GM19468 (cell line): ENCODE results near the gene PIK3AP1.
"Not testable (repeated sequence)": the region's sequence is repeated elsewhere in the genome, so short reads cannot be mapped to it uniquely, and the experiment has no call there.

Experiments
- ATAC-seq: cut with Tn5 transposase; IDR thresholded peaks from one replicate; pipeline ENCODE4 v1.9.1; 2021; ENCODE audit warnings: mild to moderate bottlenecking, moderate library complexity, moderate number of reproducible peaks; ENCODE audit not compliant: unreplicated experiment; ENCODE audit errors: extremely low read depth

The PIK3AP1 gene

DNA sequence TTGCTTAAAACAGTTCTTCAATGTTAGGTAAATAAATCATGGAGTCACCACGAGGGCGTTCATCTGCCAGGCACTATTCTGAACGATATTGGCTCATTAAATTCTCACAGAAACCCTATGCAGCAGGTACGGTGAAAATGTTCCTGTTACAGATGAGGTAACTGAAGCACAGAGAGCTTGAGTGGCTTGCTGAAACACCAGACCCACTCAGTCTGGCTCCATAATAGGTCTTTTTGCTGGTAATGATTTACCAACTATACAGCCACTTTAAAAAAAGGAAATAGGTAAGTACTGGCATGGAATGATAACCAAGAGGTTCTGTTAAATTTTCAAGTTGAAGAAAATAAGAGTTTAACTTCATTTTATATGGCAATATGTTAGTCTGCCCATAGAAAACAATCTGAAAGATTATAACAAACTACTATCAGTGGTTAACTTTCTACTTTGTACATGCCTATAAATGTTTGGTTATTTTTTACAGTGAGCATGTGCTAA is 132.2 kb downstream of the PIK3AP1 start:
- ATAC-seq, result no peak

DNA sequence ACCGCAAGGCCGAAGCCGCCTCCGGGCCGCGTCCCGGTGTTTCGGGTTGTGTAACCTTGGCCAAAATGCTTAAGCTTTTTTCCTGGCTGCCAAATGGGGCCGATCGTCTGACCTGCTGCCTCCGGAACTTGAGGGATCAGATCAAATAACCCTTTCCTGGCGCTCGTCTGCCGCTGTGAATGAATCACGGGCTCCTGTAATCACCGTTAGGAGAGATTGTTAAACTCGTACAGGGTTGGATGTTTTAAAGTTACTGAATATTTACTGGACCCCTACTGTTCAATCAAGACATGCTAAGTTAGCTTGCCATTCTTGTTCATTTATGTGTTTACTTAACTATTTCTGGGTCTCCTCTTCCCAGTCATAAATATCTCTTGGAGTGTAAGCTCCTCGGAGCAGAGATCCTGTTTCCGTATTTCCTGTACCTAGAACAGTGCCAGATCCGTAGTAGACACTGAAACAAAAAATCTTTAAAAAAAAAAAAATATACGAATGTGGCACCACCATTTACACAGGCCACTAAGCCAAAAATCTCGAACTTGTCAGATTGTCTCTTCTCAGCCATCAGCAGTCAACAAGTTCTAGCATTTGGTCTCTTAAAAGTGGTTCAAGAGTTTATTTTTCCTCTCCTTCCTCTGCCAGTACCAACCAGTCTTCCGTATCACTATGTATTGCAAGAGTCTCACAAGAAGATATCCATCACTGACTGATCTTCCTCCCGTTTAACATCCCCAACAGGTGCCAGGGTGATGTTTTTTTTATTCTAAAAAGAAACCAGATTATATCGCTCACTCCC is 132.9 kb downstream of the PIK3AP1 start:
- ATAC-seq, result no peak

DNA sequence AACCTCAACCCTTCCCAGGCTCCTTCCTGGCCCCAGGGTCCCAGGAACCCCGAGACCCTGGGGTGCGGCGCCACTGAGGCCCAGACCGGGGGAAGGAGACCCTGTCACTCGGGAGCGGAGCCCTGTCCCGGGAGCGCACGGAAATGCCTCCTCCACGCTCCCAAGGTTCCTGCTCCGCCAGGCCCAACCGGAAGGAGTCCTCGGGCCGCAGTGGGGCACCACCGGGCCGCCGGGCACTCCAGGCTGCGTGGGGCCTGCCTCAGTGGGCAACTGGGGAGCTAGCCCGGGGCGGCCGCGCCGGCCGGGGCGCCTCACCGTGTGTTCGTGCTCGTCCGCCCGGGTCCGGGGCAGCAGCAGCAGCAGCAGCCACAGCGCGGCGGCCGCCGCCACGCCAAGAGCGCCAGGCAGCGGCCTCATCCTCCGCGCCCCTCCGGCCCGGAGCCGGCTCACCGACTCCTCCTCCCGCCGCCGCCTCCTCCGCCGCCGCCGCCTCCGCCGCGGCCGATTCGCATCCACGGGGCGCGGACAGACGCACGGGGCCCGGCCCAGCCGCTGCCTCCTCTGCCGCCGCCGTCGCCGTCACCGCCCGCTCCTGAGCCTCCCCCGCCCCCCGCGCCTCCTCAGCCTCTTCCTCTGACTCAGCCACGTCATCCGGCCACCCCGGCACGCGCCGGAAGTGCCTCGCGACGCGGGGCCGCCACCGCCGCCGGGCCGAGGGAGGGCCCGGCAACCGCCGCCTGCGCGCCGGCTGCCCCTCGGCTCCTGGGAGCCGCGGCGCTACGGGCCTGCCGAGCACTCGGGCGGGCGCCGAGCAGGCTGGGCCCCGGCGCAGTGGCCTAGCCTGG is 133.7 kb downstream of the PIK3AP1 start, which contains the start of gene TM9SF3:
Gene TM9SF3 (minus strand): TSS at position 594 of the 845 bp plus-strand sequence. CDS start 177 bp downstream, at position 417.
- peak; percentile 50 for ATAC-seq

DNA sequence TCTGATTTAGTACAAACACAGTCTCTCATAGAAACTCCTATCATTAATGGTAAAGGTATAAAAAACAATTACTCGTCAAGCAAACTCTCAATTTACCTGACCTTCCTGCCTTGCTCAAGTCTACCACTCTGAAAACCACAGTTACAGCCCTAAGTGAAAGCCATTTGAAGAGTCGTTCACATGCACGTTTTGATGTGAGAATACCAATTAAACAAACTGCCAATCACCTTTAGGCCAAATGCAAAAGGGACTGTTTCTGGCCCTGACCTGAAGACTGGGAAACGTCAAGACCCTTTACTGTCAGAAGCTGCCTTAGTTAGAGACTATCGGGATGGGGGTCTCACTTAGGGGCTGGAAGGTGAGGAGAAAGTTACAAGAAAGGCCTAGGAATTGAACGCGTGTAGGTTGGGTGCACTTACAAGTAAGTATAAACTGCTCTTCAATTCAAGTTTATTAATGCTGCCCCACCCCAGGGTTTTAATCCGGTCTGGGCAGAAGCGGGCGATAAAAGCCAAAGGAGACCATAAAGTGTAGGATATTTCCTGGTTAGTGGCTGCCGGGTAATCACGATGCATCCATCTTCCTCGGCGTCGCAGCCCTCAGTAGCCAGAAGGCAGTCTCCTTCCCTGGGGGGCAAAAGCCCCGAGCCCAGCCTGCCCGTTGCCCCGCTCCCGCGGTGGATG is 134.4 kb downstream of the PIK3AP1 start:
- no peak for ATAC-seq

DNA sequence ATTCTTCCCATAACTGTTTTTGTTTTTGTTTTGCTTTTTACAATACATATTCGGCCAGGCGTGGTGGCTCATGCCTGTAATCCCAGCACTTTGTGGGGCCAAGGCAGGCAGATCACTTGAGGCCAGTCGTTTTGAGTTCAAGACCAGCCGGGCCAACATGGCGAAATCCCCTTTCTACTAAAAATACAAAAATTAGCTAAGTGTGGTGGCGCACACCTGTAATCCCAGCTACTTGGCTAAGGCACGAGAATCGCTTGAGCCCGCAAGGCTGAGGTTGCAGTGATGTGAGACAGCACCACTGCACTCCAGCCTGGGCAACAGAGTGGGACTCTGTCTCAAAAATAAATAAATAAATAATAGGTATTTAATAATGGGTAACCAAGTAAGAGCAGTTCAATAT is 135.8 kb downstream of the PIK3AP1 start:
- no peak for ATAC-seq

DNA sequence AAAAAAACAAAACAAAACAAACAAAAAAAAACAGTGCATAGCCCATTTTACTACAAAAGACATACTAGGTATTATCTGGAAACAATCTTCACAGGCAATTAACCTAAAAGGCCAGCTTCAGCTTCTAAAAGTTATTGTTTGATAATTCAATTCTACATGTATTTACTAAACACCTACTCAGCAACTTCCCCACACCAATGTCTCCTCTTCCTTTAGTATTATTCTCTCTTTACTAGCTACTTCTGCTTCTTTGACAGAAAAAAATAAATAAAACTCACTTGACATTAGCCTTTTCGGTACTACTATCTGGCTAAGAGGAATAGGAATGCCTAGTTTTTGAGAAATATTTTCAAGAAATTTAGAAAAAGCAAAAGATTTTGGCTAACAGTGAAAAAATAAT is 136.3 kb downstream of the PIK3AP1 start:
- no peak for ATAC-seq

DNA sequence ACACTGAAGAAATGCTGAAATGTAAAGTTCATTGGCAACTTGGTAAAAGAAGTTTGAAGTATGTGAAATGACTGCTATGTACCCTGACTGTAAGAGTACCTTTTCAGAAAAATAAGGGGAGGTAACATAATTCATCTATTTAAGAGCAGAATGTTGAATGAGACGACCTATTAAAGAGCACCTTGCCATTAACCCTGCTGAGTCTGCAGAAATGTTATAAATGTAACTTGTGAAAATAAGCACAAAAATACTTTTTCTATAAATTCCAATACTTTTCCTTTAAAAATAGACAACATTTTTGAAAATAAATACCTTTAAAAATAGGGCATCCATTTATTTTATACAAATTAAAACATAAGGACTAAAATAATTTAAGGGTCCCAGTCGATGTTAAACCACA is 141.2 kb downstream of the PIK3AP1 start:
- no peak for ATAC-seq

DNA sequence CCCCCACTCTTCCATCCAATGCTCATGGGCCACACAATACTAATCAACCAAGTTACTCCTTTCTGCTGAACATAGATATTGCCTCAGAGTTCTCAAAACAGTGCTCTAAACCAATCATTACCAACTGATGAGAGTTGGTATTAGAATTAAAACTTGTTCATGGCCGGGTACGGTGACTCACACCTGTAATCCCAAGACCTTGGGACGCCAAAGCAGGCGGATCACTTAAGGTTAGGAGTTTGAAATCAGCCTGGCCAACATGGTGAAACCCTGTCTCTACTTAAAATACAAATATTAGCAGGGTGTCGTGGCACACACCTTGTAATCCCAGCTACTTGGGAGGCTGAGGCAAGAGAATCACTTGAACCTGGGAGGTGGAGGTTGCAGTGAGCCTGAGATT is 141.7 kb downstream of the PIK3AP1 start:
- ATAC-seq, result no peak

DNA sequence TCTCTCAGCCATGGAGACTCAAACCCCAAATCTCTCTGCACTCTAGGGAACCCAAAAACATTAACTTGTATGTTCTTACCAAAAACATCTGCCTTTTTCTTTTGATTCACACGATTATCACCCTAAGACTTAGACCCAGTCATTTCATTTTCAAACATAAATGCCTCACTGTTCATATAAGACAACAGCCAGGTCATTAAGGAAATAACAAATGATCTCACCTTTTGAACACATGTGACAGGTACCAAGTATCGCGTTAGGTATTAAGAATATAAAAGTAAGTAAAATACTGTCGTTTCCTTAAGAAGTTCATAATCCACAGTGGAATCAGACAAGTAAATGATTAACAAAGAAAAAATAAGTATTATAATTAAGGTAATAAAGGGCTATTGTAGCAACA is 142.3 kb downstream of the PIK3AP1 start:
- no peak for ATAC-seq

DNA sequence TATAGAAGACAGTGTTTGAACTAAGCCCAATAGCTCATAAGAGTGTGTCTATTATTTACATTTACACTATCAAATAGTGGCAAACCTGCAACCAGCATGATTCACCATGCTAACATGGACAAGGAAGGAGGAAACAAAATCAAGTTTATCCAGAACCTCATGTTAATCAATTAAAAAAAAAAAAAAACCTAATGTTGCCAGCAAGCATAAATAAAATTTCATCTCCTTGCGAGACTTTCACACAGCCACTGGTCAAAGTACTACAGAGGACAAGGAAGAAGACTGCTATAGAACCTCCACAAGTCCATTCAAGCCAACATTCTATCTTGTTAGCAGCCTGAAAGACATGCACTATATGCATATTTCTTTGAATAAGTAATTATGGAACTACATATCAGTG is 143.2 kb downstream of the PIK3AP1 start:
- ATAC-seq, result no peak

DNA sequence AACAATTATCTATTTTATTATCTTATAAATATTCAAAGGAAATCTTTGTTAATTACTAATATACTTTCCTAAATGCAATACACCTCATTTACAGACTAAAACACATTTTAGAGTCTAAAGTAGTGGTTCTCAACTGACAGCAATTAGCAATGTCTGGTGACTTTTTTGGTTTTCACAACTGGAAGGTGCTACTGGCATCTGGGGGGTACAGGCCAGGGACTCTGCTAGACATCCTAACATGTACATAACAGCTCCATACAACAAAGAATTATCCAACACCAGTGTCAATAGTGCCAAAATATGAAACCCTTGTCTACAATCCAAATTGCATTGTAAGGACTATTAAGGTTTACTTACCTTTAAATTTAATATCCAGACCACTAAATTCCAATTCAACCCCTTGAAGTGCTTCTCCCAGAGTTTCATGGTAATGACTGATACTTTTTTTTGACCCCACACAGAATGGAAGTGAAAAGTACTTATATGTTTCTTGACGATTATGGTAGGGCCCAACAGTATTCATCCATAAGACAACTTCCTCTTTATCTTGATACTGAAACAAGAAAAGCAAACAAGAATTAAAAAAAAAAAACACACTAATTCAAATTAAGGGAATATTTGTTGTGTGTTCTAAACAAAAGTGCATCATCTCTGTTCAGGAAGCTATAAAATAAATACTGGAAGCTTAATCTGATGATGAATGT is 143.9 kb downstream of the PIK3AP1 start:
- no peak for ATAC-seq

DNA sequence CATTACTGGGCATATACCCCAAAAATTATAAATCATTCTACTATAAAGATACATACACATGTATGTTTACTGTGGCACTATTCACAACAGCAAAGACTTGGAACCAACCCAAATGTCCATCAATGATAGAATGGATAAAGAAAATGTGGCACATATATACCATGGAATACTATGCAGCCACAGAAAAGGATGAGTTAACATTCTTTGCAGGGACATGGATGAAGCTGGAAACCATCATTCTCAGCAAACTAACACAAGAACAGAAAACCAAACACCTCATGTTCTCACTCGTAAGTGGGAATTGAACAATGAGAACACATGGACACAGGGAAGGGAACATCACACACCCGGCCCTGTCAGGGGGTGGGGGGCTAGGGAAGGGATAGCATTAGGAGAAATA is 145.8 kb downstream of the PIK3AP1 start:
- not testable (repeated sequence) for ATAC-seq

DNA sequence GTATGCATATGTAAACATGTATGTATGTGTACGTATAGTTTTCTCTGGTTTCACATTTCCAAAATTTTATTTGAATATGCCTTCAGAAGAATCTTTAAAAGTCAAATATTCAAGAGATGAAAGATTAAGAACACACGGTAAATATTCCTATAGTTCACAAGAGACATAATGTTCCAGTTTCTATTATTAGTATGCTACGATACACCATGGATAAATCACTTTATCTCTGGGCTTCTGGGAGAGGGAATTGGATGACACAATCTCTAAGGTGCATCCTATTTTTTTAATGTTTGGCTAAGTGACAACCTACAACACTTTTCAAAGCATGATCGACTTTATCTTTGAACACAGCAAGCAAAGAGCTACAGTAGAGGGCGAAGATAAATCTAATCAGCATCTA is 147.3 kb downstream of the PIK3AP1 start:
- ATAC-seq, result no peak

DNA sequence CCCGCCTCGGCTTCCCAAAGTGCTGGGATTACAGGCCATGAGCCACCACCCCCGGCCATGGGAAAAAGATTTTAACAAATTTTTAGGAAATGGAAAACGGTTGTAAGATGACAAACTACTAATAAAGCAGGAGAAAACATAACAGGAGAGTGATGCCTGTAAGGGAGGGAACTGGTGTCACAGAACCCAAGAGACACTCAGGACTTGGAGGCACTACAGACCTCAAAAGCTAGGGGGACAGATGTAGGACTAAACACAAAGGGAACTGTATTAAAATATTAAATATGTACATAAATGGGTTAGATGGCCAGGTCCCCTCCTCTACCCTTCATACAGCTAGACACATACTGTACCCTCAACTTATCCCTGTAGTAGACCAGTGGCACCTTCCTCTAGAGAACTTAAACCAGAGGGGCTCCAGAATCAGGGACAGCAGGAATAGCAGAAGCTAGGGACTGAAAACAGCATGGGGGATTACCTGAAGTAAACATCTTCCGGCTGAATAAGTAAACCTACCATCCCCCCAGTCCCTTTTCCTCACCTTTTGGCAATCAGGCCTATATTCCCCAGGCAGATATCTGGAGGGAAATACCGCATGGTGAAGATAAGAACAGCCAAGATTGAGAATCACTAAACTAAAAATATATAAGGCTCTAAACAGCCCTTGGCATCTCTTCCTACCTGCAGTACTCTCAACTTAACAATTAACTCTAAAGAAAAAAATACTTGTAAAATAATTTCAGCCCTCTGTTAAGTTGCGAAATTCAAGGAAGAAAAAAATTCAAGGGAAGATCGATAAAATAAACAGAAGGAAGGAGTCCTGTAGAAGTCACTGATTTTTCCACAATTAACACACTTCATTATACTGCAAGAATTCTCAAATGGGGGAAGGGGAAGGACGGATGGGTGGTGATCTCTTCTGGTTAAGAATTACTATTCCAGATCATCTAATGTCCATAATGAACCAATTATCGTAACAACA is 149.0 kb downstream of the PIK3AP1 start:
- no peak for ATAC-seq

DNA sequence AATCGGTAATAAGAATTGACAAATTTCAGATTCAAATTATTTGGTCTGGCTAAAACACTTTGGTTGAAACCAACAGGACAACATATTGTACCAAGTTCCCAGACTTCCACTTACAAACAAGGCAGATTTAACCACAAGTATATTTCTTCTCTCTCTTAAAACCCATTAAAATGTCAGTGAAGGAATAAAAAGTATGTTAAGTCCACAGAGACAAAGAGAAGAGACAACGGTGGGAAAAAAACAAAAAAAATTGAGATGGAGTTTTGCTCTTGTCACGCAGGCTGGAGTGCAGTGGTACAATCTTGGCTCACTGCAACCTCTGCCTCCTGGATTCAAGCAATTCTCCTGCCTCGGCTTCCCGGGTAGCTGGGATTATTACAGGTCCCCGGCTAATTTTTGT is 149.8 kb downstream of the PIK3AP1 start:
- ATAC-seq, result no peak

DNA sequence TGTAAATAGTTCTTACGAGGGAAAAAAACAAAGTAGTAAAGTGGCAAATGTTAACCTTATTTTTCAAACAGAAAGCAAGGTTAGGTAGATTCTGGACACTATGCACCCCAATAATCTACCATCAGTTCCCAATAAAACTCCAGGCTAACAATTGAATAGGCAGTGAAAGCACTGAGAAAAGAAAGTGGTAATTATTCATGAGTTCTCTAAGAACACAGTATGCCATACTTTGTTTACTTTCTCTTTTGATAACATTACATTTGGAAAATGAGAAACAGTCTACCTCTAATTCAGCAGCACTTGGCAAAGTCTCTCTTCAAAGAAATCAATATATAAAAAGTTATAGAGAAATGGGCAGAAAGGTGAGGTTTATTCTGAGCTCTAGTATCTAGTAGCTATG is 151.9 kb downstream of the PIK3AP1 start:
- no peak for ATAC-seq

DNA sequence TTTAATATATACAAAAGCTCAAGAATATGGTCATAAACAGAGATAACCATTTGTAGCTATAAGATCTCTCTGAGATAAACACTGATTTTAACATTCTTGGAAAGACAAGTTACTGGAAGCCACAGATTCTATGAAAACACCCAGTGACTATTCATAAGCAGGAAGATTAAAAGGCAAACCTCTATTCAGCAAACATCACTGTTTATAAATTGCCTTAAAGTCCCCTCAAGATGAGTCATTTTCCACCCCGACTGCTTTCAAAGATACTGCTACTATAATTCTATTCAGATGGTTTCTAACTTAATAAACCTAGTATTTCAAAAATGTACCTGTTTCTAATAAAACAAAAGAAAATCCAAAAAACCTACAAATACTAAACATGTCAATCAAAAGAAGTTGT is 154.5 kb downstream of the PIK3AP1 start:
- no peak for ATAC-seq

DNA sequence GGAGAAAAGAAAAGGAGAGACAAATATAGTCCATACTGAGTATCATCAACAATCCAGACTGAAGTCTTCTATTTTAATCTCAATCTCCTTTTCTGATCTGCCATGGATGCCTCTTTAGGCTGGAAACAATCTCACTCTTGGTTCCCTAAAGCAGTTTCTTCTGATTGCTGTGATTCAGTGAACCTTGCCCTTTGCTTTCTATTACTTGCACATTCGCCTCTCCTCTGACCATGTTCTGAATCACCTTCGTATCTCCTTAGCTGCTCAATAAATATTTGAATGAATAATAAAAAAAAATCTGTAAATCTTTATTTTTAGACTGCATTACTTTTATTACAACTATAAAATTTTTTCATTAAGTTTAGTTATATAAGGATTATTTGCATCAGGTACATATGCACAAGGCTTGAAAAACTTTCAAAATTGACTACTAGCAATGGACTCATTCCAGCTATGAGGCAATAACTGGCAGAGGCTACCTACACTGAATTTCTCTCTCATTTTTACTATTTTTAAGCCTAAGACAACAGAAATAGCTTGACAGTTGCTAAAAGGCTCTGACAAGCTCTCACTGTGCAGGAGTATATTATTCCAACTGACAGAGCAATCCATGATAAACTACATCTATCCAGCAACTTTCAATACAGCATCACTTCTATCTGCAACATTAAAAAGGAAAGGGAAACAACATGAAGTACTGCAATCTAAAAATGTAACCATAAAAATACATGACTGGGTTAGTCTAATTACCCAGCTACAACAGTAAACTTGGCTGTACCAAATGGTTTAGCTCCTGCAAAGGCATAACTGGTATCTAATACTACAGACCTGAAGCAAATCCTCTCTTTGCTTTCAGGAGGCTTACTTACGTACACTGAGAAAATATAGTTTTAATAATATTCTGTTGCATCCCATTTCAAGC is 159.1 kb downstream of the PIK3AP1 start:
- ATAC-seq, result no peak
